GM15510 (cell line): Measurements from ENCODE around the gene ARHGAP45.

Source experiments
- POLR2A ChIP-seq: IDR thresholded peaks from 3 replicates; pipeline ENCODE4 v1.6.1; 2011; ENCODE audit warnings: borderline replicate concordance; ENCODE audit not compliant: insufficient read length; ENCODE audit errors: extremely low read depth

Gene ARHGAP45

DNA sequence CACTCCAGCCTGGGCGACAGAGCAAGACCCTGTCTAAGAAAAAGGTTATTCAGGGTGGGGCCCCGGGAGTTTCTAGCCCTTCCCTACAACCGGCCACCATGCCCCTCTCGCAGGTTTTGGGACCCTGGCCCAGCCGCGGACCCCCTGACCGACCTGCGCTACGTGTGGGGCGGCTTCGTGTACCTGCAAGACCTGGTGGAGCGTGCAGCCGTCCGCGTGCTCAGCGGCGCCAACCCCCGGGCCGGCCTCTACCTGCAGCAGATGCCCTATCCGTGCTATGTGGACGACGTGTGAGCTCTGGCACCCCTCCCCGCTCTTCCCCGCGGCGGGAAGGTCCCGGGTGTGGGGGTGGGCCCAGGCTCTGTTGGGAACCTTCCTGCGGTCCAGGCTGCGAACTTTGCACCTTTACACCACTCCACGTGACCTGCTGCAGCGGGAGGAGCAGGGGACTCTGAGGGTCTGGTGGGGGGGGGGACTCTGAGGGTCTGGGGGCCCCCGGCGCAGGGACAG lies 20.8 kb upstream of the ARHGAP45 start:
- no peak for TF ChIP-seq POLR2A

- no peak for TF ChIP-seq POLR2A
Observed at GRCh38 chr19:1046836-1047695, 19.9 kb upstream of the ARHGAP45 start.

DNA sequence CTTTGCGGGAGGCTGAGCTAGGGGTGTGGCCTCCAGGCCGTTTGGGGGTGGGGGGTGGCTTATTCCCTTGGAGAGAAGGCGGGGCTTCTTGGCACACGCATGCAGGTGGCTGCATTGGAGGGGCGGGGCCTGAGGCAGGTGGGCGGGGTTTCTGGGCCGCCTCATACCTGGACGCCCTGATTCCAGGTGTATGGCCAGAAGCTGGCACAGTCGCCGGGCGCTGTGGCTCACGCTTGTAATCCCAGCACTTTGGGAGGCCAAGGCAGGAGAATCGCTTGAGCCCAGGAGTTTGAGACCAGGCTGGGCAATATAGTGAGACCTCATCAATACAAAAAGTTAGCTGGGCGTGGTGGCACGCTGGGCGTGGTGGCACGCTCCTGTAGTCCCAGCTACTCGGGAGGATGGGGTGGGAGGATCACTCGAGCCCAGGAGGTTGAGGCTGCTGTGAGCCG lies 19.2 kb upstream of the ARHGAP45 start:
- no peak for TF ChIP-seq POLR2A

DNA sequence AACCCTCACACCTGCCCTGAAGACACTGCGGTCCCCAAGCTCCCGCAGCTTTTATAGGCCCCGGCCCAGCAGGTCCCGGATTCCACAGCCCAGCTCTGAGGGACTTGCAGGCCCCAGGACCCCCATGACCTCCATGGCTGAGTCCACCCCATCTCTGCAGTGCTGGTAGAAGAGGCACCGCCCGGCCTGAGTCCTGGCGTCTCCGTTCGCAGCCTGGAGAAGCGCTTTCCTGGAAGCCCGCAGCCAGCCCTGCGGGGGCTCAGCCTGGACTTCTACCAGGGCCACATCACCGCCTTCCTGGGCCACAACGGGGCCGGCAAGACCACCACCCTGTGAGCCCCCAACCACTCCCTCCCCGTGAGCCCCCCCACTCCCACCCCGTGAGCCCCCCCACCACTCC lies 17.9 kb upstream of the ARHGAP45 start:
- no peak for TF ChIP-seq POLR2A

- no peak for TF ChIP-seq POLR2A
Observed at GRCh38 chr19:1049800-1050199, 17.2 kb upstream of the ARHGAP45 start.

DNA sequence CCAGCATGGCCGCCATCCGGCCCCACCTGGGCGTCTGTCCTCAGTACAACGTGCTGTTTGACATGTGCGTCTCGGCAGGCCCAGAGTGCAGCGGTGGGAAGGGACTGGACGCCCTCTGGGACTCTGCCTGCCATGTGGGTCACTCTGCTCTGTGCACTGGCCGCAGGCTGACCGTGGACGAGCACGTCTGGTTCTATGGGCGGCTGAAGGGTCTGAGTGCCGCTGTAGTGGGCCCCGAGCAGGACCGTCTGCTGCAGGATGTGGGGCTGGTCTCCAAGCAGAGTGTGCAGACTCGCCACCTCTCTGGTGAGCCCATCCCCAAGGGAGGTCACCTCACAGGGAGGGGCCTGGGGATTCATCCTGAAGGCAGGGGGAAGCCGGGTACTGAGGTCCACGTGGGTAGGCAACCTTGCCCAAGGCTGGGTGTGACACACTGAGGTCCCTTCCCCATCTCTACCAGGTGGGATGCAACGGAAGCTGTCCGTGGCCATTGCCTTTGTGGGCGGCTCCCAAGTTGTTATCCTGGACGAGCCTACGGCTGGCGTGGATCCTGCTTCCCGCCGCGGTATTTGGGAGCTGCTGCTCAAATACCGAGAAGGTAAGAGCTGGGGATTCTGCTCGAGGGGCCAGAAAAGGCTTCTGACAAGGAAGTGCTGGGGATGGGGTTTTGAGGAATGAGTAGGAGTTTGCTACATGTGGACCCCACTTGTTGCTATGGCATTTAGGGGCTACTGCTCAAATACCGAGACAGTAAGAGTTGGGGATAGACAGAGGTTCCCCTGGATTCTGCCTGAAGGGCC lies 15.8 kb upstream of the ARHGAP45 start:
- no peak for TF ChIP-seq POLR2A

GRCh38 chr19:1051791-1052190 lies 15.2 kb upstream of the ARHGAP45 start:
- TF ChIP-seq POLR2A = no peak

GRCh38 chr19:1052349-1052975 lies 14.5 kb upstream of the ARHGAP45 start:
- no peak for TF ChIP-seq POLR2A

DNA sequence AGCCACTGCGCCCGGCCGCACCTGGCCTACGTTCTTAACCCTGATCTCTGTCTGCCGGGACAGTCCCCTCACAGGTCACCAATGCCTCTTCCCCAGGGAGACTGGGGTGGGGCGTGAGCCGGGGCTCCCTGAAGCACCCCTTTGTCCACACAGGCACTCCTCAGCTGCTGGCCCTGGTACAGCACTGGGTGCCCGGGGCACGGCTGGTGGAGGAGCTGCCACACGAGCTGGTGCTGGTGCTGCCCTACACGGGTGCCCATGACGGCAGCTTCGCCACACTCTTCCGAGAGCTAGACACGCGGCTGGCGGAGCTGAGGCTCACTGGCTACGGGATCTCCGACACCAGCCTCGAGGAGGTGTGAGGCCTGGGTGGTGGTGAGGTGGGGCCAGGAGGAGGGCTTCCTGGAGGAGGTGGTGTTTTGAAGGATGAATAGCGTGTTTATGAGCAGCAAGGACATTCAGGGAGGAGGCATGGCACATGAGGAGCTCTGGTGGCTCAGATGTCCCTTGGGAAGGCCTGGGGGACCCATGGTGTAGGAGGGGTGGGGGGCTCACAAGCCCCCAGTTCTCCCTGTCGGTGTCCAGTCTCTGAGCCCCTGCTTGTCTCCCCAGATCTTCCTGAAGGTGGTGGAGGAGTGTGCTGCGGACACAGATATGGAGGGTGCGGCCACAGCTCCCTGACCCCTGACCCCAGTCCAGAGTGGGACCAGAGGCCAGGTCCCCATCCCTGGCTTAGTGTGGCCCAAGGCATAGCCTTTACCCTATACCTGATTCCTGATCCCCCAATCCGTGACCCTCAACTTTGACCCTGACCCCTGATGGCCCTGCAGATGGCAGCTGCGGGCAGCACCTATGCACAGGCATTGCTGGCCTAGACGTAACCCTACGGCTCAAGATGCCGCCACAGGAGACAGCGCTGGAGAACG lies 13.5 kb upstream of the ARHGAP45 start:
- no peak for TF ChIP-seq POLR2A

DNA sequence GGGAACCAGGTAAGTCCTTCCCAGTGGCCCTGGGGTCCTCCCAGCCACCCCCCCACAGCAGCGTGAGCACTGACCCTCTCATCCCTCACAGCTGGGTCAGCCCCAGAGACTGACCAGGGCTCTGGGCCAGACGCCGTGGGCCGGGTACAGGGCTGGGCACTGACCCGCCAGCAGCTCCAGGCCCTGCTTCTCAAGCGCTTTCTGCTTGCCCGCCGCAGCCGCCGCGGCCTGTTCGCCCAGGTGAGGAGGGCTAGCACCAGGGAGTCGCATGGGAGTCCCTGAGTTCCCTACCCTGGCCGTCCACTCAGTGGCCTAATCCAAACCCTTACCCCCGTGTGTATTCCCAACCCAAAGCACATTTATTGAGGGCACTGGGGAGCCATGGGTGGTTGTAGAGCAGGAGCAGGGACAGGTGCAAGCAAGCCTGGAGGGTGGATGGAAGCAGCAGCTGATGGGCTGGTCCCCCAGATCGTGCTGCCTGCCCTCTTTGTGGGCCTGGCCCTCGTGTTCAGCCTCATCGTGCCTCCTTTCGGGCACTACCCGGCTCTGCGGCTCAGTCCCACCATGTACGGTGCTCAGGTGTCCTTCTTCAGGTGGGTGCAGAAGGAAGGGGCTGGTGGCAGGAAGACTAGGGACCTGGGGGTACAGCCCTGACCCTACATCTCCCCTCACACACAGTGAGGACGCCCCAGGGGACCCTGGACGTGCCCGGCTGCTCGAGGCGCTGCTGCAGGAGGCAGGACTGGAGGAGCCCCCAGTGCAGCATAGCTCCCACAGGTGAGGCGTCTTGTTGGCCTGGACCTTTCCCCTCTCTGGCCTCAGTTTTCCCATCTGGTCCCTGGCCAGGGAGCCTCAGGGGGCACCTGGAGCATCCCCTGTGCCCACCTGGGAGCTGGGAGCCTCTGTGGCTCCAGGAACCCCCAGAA lies 12.6 kb upstream of the ARHGAP45 start:
- no peak for TF ChIP-seq POLR2A

DNA sequence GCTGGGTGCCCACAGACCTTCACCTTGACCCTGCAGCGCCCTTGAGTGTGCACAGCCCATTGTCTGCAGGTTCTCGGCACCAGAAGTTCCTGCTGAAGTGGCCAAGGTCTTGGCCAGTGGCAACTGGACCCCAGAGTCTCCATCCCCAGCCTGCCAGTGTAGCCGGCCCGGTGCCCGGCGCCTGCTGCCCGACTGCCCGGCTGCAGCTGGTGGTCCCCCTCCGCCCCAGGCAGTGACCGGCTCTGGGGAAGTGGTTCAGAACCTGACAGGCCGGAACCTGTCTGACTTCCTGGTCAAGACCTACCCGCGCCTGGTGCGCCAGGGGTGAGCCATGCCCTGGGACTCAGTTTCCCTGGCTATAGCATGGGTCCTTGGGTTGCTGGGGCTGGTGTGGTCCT lies 11.9 kb upstream of the ARHGAP45 start:
- no peak for TF ChIP-seq POLR2A

DNA sequence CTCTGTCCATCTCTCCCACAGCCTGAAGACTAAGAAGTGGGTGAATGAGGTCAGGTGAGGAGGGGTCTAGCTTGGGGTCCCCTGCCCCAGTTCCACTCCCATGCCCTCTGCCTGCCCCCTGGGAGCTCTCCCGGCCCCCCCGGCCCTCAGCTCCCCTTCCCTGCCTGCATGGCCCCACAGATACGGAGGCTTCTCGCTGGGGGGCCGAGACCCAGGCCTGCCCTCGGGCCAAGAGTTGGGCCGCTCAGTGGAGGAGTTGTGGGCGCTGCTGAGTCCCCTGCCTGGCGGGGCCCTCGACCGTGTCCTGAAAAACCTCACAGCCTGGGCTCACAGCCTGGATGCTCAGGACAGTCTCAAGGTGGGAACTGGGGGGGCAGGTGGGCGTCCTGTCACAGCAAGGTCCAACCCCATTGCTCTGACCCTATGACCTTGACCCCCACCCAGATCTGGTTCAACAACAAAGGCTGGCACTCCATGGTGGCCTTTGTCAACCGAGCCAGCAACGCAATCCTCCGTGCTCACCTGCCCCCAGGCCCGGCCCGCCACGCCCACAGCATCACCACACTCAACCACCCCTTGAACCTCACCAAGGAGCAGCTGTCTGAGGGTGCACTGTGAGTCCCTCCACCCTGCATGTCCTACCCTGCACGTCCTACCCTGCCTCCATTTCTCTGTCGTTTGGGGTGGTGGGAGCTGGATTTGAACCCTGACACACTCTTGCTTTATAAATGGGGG lies 10.9 kb upstream of the ARHGAP45 start:
- TF ChIP-seq POLR2A = no peak
